Suprapubic skin (tissue), 4 donors: ENCODE measurements around the gene CUL9.

ENCODE experiments used
- POLR2A ChIP-seq, 2 donors: fragments of 450-650 bp; IDR thresholded peaks; one replicate each; pipeline ENCODE4 v1.6.1; 2017; ENCODE audit warnings: antibody characterized with exemption in 2 of 2, mild to moderate bottlenecking in 2 of 2, moderate library complexity in 2 of 2
- POLR2AphosphoS5 ChIP-seq, 3 donors: sonication (generic); formaldehyde crosslinking; IDR thresholded peaks; one replicate each; pipeline ENCODE4 v1.6.1; 2017; ENCODE audit warnings: antibody characterized with exemption in 3 of 3
- TF ChIP-seq, protein P1 (sequence below), 2 donors: fragments of 200-600 bp in 1 of 2; fragments of 450-650 bp in 1 of 2; sonication (generic) in 1 of 2; IDR thresholded peaks; one replicate each; pipeline ENCODE4 v1.5.1; 2016 to 2019; ENCODE audit warnings: antibody characterized with exemption in 2 of 2, mild to moderate bottlenecking in 1 of 2, moderate library complexity in 1 of 2

DNA sequence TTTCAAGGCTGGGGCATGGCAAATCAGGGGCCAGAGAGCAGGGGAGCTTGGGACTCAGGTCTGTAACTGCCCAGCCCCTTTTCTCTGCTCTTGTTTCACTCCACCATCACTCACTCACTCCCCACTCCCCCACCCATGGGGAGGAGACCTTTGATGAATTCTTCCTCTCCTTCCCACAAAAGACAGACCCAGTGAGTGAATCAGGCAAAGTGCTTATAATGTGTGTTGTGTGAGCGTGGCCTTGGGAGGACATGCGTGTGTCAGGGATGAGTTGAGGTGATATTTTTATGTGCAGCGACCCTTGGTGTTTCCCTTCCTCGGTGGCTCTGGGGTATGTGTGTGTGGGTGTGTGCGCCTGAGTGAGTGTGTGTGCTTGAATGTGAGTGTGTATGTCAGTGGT lies 1.0 kb upstream of the CUL9 start:
- TF ChIP-seq, protein P1, sequence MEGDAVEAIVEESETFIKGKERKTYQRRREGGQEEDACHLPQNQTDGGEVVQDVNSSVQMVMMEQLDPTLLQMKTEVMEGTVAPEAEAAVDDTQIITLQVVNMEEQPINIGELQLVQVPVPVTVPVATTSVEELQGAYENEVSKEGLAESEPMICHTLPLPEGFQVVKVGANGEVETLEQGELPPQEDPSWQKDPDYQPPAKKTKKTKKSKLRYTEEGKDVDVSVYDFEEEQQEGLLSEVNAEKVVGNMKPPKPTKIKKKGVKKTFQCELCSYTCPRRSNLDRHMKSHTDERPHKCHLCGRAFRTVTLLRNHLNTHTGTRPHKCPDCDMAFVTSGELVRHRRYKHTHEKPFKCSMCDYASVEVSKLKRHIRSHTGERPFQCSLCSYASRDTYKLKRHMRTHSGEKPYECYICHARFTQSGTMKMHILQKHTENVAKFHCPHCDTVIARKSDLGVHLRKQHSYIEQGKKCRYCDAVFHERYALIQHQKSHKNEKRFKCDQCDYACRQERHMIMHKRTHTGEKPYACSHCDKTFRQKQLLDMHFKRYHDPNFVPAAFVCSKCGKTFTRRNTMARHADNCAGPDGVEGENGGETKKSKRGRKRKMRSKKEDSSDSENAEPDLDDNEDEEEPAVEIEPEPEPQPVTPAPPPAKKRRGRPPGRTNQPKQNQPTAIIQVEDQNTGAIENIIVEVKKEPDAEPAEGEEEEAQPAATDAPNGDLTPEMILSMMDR (IDR thresholded peaks at IDR 0.05) = no peak
- TF ChIP-seq POLR2AphosphoS5 (IDR thresholded peaks at IDR 0.05) (no peak), POLR2A (IDR thresholded peaks at IDR 0.05) (no peak)
